Thyroid gland (tissue), 4 donors: ENCODE measurements around the gene GAS5.

ENCODE experiments used
- POLR2A ChIP-seq, 2 donors: fragments of 450-650 bp; IDR thresholded peaks; one replicate each; pipeline ENCODE4 v1.6.1; 2017; ENCODE audit warnings: antibody characterized with exemption in 2 of 2, mild to moderate bottlenecking in 2 of 2, moderate library complexity in 1 of 2
- TF ChIP-seq, protein P1 (sequence below), 6 experiments: fragments of 200-600 bp in 3 of 6; fragments of 450-650 bp in 3 of 6; sonication (generic) in 3 of 6; IDR thresholded peaks; one replicate each; pipeline ENCODE4 v1.5.1; 2016 to 2019; ENCODE audit warnings: antibody characterized with exemption in 6 of 6, mild to moderate bottlenecking in 2 of 6, inconsistent platforms in 1 of 6, moderate library complexity in 1 of 6

DNA sequence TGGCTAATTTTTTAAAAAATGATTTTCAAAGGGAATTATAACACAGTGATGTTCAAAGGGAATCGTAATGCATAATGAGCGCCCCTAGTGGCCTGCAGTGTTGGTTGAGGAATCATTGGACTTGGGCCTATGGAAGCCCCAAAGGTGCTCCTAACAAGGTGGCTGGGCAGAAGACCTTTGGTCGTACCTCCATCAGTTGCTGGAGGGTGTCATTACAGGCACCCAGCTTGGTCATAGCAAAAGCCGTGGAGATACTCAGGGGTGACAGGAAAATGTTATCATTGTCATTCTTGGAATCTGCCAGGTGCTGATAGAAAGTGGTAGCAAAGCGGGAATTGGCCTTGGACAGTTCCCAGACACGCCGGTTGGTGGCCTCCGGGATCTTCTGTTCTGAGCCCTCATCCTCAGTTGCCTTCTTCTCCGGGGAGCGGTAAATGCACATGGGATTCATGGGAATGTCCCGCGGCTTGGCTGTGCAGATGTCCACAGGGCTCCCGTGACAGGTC, 46.6 kb upstream of the GAS5 start:
- TF ChIP-seq, protein P1, sequence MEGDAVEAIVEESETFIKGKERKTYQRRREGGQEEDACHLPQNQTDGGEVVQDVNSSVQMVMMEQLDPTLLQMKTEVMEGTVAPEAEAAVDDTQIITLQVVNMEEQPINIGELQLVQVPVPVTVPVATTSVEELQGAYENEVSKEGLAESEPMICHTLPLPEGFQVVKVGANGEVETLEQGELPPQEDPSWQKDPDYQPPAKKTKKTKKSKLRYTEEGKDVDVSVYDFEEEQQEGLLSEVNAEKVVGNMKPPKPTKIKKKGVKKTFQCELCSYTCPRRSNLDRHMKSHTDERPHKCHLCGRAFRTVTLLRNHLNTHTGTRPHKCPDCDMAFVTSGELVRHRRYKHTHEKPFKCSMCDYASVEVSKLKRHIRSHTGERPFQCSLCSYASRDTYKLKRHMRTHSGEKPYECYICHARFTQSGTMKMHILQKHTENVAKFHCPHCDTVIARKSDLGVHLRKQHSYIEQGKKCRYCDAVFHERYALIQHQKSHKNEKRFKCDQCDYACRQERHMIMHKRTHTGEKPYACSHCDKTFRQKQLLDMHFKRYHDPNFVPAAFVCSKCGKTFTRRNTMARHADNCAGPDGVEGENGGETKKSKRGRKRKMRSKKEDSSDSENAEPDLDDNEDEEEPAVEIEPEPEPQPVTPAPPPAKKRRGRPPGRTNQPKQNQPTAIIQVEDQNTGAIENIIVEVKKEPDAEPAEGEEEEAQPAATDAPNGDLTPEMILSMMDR (IDR thresholded peaks at IDR 0.05) = peak in 3 of 6 experiments; percentile 20 to 56 (median 36)
- TF ChIP-seq POLR2A (IDR thresholded peaks at IDR 0.05) = no peak
